Spleen (tissue), 7 donors: ENCODE results near the gene DTNBP1.

Source experiments
- CTCF ChIP-seq, 11 experiments: fragments of 200-600 bp in 7 of 11; fragments of 450-650 bp in 4 of 11; sonication (generic) in 4 of 11; IDR thresholded peaks in 8 of 11; conservative IDR thresholded peaks in 3 of 11; 1 replicate in 7 of 11; 2 replicates in 4 of 11; pipeline versions ENCODE4 v1.4.0 to v1.8.0; 2016 to 2021; ENCODE audit warnings: antibody characterized with exemption in 11 of 11, inconsistent platforms in 4 of 11, mild to moderate bottlenecking in 1 of 11
- POLR2A ChIP-seq, 3 donors: fragments of 450-650 bp; IDR thresholded peaks; one replicate each; pipeline ENCODE4 v1.5.1; 2017; ENCODE audit warnings: antibody characterized with exemption in 3 of 3, mild to moderate bottlenecking in 1 of 3
- POLR2AphosphoS5 ChIP-seq, 3 donors: sonication (generic); formaldehyde crosslinking; IDR thresholded peaks; one replicate each; pipeline ENCODE4 v1.5.1; 2017; ENCODE audit warnings: antibody characterized with exemption in 3 of 3
- donor health status: DM: no; HTN: no; CAD: no; lungs with moderate emphysema.
- donor health status: DM: no; HTN: no; CAD: no.
- donor health status: DM: no; HTN: no; CAD: no.

GRCh38 chr6:15626160-15626559 lies 36.7 kb downstream of the DTNBP1 start:
- no peak for TF ChIP-seq CTCF (IDR thresholded peaks at IDR 0.05 in 8 of 11, conservative IDR thresholded peaks at IDR 0.05 in 3 of 11)
- no peak for TF ChIP-seq POLR2A (IDR thresholded peaks at IDR 0.05)
- no peak for TF ChIP-seq POLR2AphosphoS5 (IDR thresholded peaks at IDR 0.05)
